ENCODE data around the gene INHBC.

GRCh38 chr12:57404966-57405640 lies 29.5 kb upstream of the INHBC start:
- TF ChIP-seq SIN3A (IDR thresholded peaks at IDR 0.05; ENCODE audit: borderline replicate concordance, insufficient read depth, low read length): no peak
- TF ChIP-seq POLR2AphosphoS5 (IDR thresholded peaks at IDR 0.05; ENCODE audit: low read depth, low read length): no peak
- TF ChIP-seq TAF1 (IDR thresholded peaks at IDR 0.05; ENCODE audit: borderline replicate concordance, insufficient read depth, low read length): no peak
